Heart left ventricle (tissue), 13 donors: Measurements from ENCODE around the gene IGSF1.

ENCODE experiments used
- CTCF ChIP-seq, 12 donors: fragments of 200-600 bp; sonication (generic) in 4 of 12; IDR thresholded peaks; one replicate each; pipeline versions ENCODE4 v1.5.0 to v1.8.0; 2018 to 2022; ENCODE audit warnings: antibody characterized with exemption in 12 of 12, mild to moderate bottlenecking in 5 of 12
- POLR2A ChIP-seq, 2 donors: fragments of 450-650 bp; IDR thresholded peaks; one replicate each; pipeline ENCODE4 v1.6.1; 2017; ENCODE audit warnings: antibody characterized with exemption in 2 of 2, mild to moderate bottlenecking in 2 of 2, moderate library complexity in 2 of 2
- donor health status: ischemic (EF 13 %, LVEDD 7.1; RV severe dilation, severe dysfunction).
- donor health status: DM: no; HTN: yes; CAD: no.
- donor health status: DM: no; HTN: no; CAD: no.
- donor health status: ischemic (EF 25% LVEDD 6.9; RV normal size, moderate dysfunction).
- donor health status: ischemic (EF 25% LVEDD 5.7; RV mildly dilated, moderate dysfunction).
- donor health status: ischemic (EF 35%, LVEDD 5.7; RV mildly dilated, moderate dysfunction).
- donor health status: nonischemic (EF 11% LVEDD 7.7; RV severe dilation, severe dysfunction).
- donor health status: DM: yes; HTN: yes; CAD: no.
- donor health status: PGD.
- donor health status: ischemic (EF 29% LVEDD 5.4; RV normal size, mild dysfunction).
- donor health status: nonischemic (EF 23%, LVEDD 6.1; RV moderate dilation, normal function).

GRCh38 chrX:131305926-131306325, 16.8 kb upstream of the IGSF1 start:
- no peak for TF ChIP-seq CTCF (IDR thresholded peaks at IDR 0.05)
- TF ChIP-seq POLR2A (IDR thresholded peaks at IDR 0.05) = no peak
